ENCODE measurements around the gene HAUS5. TPM values are rescaled to one million over a fixed set of nuclear protein-coding genes. Genes with fewer than 3 reads are reported as not detected.

Gene HAUS5
- total and polyA plus RNA-seq, 2 of the 8 experiments (the other 6 are each of a cell fraction or from before 2014, with no cell fraction given) = 13.8 to 25.7 TPM

DNA sequence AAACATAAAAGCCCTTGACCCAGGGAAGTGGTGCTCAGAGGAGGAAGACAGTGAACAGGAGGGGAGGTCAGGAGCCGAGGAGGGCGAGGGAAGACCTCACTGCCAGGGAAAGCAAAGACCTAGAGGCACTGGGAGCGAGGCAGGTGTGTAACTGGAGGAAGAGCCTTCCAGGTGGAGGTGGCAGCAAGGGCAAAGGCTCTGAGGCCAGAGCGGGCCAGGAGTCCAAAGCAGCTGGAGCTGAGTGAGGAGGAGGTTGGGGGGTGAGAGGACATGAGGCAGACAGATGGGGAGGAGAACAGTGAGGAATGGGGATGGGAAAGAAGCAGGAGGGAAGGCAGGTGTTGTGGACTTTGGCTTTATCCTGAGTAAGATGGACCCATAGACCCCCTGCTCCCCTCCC, 57.4 kb downstream of the HAUS5 start:
- Histone ChIP-seq H3K14ac (ENCODE audit: insufficient read length) (no peak overlapping the region), H3K23ac (ENCODE audit: insufficient read length) (no peak overlapping the region), H4K8ac (ENCODE audit: extremely low read depth, insufficient read depth, low read length) (no peak overlapping the region), H3K4me2 (ENCODE audit: insufficient read depth in 1 of 2, low read depth in 2 of 2, low read length in 2 of 2) (no peak overlapping the region), H3K79me1 (ENCODE audit: low read depth, low read length) (no peaks in the 10 kb centered on the region), H3K9ac (replicated peaks in 1 of 4; ENCODE audit: extremely low read depth in 1 of 4, low read depth in 3 of 4, low read length in 3 of 4) (no peak overlapping the region), H3K79me2 (ENCODE audit: control insufficient read depth in 1 of 2, insufficient read depth in 2 of 2, low read length in 2 of 2) (no peaks in the 10 kb centered on the region), H2AK5ac (ENCODE audit: low read depth, low read length) (no peak overlapping the region; the same call in 1 of the 2 replicates), H3K4me1 (replicated peaks in 1 of 4; ENCODE audit: control insufficient read depth in 3 of 4, insufficient read depth in 4 of 4, low read length in 3 of 4) (peaks cover 0 to 3% (median 0%) of the 10 kb centered on the region in 4 experiments; a peak in 2 of 7 replicates), H3K23me2 (ENCODE audit: low read depth, low read length) (no peaks in the 10 kb centered on the region; the same call in 1 of the 2 replicates), H2BK20ac (ENCODE audit: low read length) (no peak overlapping the region), H3K27ac (ENCODE audit: low read depth, low read length) (no peak overlapping the region), H2BK120ac (replicated peaks; ENCODE audit: low read depth, low read length) (no peak overlapping the region), H2BK15ac (ENCODE audit: low read length) (no peak overlapping the region), H4K20me1 (replicated peaks in 1 of 2; ENCODE audit: control insufficient read depth in 1 of 2, insufficient read depth in 2 of 2, low read length in 2 of 2) (no peaks in the 10 kb centered on the region), H4K91ac (replicated peaks; ENCODE audit: insufficient read length, low read length) (no peak overlapping the region), H3K27me3 (replicated peaks in 1 of 4; ENCODE audit: control insufficient read depth in 3 of 4, extremely low read depth in 1 of 4, insufficient read depth in 3 of 4, low read length in 3 of 4) (peaks cover 0 to 4% (median 1%) of the 10 kb centered on the region in 4 experiments; a peak in 1 of 7 replicates), H4K5ac (ENCODE audit: insufficient read length, low read depth, low read length) (no peak overlapping the region), H3K9me3 (ENCODE audit: insufficient read depth in 2 of 2, low read depth in 1 of 2, low read length in 1 of 2) (no peaks in the 10 kb centered on the region), H2BK5ac (ENCODE audit: low read depth, low read length) (no peak overlapping the region), H3K56ac (replicated peaks; ENCODE audit: insufficient read length, low read depth, low read length) (no peak overlapping the region), H2BK12ac (ENCODE audit: low read depth, low read length) (no peak overlapping the region), H3K18ac (ENCODE audit: extremely low read depth, low read length) (no peak overlapping the region), H2AFZ (ENCODE audit: low read length) (no peak overlapping the region), H3K4me3 (ENCODE audit: extremely low read depth in 1 of 4, insufficient read depth in 2 of 4, low read depth in 3 of 4, low read length in 4 of 4) (no peak overlapping the region), H3K36me3 (ENCODE audit: control insufficient read depth in 2 of 4, insufficient read depth in 4 of 4, low read length in 3 of 4) (no peaks in the 10 kb centered on the region), H3K4ac (replicated peaks; ENCODE audit: insufficient read length, low read depth, low read length) (no peak overlapping the region)
- POLR2A ChIA-PET (ENCODE audit: partially characterized antibody) = interaction anchor here (0.8 to 1.8 kb wide), 2 partner anchors 10 to 21 kb away, joined by 3 to 7 read pairs; no protein-coding TSS in a partner anchor
- DNase-seq (ENCODE audit: low read depth in 1 of 2, low spot score in 2 of 2) = no peak
- 60% methylated on average over 4 of the region's 4 CpGs; no CpG with 5 or more reads in 1 of the 2 experiments for WGBS, 2 experiments (ENCODE audit: extremely low coverage in 1 of 2, insufficient coverage in 1 of 2, insufficient read length in 1 of 2, insufficient replicate concordance in 2 of 2, low coverage in 1 of 2, low lambda C conversion rate in 2 of 2, missing lambda C conversion rate in 1 of 2)
- no peak for FAIRE-seq
- CTCF ChIA-PET (ENCODE audit: partially characterized antibody) = interaction anchor here (1.0 kb wide), 1 partner anchor 14 kb away, joined by 3 read pairs; no protein-coding TSS in a partner anchor
- TF ChIP-seq SIRT6 (IDR thresholded peaks at IDR 0.05; ENCODE audit: low read length) (no peak), GTF2F1 (IDR thresholded peaks at IDR 0.05; ENCODE audit: borderline replicate concordance, low read depth, low read length) (no peak)
